Measurements from ENCODE around the gene ZNF14.
A peak's percentile ranks its signal among the peaks of the same experiment; 100 is the strongest.
"Not testable (repeated sequence)": the region's sequence is repeated elsewhere in the genome, so short reads cannot be mapped to it uniquely, and the experiment has no call there.

ZNF14 gene

DNA sequence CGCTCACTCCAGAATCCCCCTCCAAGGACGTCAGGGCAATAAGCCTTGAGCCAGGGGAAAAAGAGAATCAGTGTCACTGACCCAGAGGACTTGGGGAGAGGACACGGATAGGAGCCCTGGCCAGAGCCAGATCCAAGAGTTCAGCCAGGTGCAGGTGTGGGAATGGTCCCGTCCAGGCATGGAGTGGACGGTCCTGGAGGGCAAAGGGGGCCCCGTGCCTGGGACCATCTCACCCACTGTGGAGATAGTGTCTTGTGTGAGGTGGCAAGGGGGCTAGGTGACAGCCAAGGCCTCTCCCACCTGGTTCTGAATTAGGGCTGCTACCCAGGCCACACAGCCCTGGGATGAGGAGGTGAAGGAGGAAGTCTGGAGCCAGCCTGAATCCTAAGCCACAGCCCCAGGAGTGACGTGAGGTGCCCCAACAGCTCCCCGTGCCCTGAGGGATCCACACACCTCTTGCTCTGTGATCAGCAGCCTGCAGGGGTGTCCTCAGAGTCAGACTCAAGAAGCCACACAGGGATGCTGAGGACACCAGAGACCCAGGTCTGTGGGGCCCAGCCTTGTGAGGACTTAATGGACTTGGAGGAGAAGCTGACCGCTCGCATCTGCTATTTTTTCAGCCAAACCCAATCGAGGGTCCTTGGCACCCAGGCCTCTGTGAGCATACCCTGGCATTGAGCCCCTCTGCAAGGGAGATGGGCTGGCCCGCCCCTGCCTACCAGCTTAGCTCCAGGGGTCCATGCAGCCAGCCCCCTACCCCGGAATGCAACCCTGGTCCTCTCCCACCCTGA is 16.4 kb upstream of the ZNF14 start:
- no peak overlapping the region for H3K4me3 Mint-ChIP-seq
- peak overlapping the region; percentile 43 for H3K27ac Mint-ChIP-seq
- H3K36me3 Mint-ChIP-seq = no peaks in the 10 kb centered on the region
- H3K27me3 Mint-ChIP-seq = no peaks in the 10 kb centered on the region
- no peaks in the 10 kb centered on the region for H3K9me3 Mint-ChIP-seq
- H3K4me1 Mint-ChIP-seq = no peaks in the 10 kb centered on the region

DNA sequence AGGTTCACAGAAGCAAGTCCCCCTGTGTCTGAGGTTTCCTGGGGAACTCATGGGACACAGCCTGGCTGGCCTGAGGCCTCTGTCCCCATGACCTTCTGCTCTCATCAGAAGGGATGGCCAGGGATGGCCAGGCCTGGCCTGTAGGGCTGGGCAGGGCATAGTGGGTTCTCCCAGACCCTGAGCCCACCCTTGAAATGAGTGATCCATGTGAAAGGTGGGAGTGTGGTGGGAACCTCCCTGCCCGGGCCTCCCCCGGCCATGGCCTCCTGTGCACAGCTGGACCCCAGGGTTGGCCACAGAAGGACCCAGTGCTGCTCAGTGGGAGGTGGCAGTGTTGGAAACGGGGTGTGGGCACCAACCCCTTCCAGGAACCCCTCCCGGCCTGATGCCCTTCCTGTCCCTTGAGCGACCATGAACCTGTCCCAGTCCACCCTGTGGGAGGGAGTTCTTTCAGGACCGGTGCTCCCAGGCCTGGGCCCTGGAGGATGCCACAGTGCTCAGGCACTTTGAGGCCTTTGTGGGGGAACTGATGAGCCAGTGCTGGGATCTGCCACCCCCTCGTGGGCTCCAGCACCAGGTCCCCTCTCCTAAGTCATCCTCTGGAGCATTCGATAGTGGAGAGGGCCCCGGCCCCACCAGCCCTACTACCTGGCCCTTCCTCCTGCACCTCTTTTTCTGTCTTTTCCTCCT is 15.5 kb upstream of the ZNF14 start:
- Mint-ChIP-seq H3K27ac (no peak overlapping the region), H3K36me3 (no peaks in the 10 kb centered on the region), H3K9me3 (no peaks in the 10 kb centered on the region), H3K4me1 (no peaks in the 10 kb centered on the region), H3K27me3 (no peaks in the 10 kb centered on the region), H3K4me3 (no peak overlapping the region)

DNA sequence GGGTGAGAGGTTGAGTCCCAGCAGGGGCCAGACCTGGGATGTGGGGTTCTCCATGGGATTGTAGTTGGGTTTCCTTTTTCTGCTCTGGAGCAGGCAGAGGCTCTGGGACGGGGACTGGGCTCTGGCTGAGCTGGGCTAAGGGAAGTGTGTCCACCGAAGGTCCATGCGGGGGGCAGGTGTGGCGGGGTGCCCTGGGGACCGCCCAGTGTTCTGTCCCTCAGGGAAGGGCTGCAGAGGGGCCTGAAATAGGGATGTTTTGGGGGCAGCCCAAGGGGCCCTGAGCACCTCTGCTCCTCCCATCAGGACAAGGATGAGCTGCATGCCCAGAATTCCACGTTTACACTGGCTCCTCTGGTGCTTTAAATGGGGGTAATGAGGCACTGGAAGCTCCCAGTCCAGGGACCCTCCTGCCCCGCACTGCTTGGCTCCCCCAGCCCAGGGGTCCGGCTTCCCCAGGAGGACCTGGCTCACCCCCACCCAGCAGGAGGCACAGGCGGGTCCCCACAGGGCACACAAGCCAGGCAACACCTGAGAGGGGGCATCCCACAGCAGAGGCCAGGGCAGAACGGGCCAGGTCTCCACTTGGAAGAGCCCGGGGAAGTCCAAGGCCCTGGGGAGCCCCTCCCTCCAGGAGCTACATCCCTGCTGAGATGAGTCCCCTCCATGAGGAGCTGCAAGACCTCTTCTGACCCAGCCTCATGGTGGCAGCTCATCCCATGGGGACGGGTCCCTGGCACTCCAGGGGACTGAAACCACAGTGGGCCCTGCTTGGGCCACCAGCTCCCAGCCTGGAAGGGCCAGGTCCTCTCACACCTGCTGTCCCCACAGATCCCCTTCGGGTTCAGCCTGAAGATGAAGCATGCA is 14.7 kb upstream of the ZNF14 start:
- Mint-ChIP-seq H3K9me3 (no peaks in the 10 kb centered on the region), H3K27me3 (no peaks in the 10 kb centered on the region), H3K4me3 (no peak overlapping the region), H3K27ac (no peak overlapping the region), H3K4me1 (no peaks in the 10 kb centered on the region), H3K36me3 (no peaks in the 10 kb centered on the region)

DNA sequence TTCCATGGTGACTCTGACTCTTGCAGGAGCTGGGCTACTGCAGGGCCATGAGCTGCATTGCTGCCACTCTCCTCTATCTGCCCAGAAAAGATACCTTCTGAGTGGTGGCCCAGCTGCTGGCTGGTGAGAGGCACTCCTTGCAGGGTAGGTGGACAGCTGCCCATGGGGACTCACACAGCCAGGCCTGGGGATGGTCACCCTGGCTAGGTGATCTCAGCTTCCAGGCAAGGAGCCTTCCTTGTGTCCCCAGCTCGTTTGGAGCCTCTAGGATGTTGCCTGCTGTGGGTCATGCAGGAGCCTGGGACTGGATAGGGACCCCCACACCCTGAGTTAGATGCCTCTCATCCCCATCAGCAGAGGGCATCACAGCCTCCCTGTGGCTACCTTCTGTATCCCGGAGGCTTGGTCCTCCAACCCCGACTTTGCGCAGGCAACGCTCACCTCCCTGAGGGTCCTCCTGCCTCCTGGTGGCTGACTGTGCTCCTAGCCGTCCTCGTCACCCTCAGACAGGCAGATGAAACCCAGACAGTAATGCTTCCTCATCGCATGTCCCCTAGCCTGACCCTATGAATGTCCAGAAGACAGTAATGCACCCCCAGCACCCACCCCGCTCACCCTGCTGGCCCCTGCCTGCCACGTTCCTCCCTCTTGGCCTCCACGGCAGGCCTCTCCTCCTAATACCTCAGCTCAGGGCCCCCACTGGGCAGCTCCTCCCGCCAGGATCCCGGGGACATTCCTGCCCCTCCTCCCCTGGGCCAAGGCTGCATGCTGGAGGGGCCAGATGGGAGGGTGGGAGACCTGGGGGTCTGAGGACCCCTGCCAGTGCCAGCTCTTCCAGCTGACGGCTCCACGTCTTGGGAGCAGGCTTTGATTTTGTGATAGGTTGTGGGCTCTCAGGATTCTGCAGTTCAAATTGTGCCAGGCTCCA is 13.6 kb upstream of the ZNF14 start:
- H3K4me1 Mint-ChIP-seq = no peaks in the 10 kb centered on the region
- no peaks in the 10 kb centered on the region for H3K27me3 Mint-ChIP-seq
- no peak overlapping the region for H3K27ac Mint-ChIP-seq
- H3K4me3 Mint-ChIP-seq = no peak overlapping the region
- no peaks in the 10 kb centered on the region for H3K9me3 Mint-ChIP-seq
- no peaks in the 10 kb centered on the region for H3K36me3 Mint-ChIP-seq

DNA sequence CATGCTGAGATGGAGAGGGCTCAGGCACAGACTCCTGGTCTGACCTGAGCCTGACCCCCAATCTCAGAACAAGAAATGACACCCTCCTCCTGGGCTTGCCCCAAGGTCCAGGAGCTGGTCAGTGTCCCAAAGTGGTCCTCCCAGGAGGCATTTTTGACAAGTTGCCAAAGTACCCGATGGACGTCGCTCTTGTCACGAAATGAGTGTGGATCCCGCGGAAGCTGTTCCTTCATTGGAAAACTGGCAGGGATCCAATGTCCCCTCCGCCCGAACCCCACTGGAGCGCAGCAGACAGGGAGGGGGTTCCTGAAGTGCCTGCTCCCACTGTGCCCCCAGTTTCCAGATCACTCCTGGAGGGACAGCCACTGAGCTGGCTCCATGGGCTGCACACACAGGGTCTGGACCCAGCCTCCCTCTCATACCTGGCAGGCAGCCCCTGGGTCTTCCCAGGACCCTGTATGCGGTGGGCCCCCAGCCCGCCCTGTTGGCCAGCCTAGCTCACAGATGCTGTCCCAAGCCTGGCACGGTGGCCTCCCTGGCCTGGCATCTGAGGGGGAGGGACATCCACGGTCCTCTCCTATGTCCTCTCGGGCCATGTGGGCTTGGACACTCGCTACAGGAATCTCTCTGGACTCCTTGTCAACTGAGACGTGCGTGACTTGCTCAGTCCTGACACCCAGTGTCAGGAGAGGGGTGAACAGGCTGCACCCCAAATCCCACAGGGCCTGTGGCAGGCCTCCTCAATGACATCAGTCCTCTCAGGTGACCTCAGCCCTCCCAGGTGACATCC is 12.8 kb upstream of the ZNF14 start:
- Mint-ChIP-seq H3K4me1 (no peaks in the 10 kb centered on the region), H3K27me3 (no peaks in the 10 kb centered on the region), H3K9me3 (no peaks in the 10 kb centered on the region), H3K27ac (no peak overlapping the region), H3K4me3 (no peak overlapping the region), H3K36me3 (no peaks in the 10 kb centered on the region)

DNA sequence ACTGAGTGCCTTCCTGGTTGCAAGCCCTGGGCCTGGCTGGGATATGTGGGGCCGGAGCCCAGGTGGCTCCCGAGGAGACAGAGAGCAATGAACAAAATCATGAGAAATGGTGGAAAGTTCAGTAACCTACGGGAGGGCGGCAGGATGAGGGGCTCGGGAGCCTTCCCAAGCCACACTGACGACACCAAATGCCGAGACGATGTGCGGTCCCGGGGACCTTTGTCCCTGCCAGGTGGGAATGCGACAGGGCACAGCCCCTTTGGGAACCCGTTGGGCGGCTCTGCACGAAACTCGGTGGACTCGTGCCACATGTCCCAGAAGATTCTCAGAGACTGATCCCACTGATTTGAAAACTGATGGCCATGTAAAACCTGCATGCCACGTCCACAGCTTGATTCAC is 11.7 kb upstream of the ZNF14 start:
- Mint-ChIP-seq H3K9me3 (no peaks in the 10 kb centered on the region), H3K36me3 (no peaks in the 10 kb centered on the region), H3K4me3 (no peak overlapping the region), H3K4me1 (no peaks in the 10 kb centered on the region), H3K27ac (no peak overlapping the region), H3K27me3 (no peaks in the 10 kb centered on the region)

DNA sequence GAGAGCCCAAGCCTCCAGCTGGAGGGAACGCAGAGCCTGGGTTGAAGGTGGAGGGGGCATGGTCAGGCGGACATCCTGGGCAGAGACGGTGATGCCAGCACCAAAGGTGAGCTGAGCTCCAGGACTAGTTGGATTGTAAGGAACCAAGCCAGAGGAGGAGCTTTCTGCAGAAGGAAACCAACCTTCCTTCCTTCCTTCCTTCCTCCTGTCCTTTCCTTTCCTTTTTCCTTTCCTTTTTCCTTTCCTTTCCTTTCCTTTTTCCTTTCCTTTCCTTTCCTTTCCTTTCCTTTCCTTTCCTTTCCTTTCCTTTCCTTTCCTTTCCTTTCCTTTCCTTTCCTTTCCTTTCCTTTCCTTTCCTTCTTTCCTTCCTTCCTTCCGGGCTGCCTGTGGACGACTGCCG is 11.0 kb upstream of the ZNF14 start:
- not testable (repeated sequence) for H3K4me1 Mint-ChIP-seq, H3K27me3 Mint-ChIP-seq, H3K9me3 Mint-ChIP-seq, H3K4me3 Mint-ChIP-seq, H3K36me3 Mint-ChIP-seq, H3K27ac Mint-ChIP-seq

DNA sequence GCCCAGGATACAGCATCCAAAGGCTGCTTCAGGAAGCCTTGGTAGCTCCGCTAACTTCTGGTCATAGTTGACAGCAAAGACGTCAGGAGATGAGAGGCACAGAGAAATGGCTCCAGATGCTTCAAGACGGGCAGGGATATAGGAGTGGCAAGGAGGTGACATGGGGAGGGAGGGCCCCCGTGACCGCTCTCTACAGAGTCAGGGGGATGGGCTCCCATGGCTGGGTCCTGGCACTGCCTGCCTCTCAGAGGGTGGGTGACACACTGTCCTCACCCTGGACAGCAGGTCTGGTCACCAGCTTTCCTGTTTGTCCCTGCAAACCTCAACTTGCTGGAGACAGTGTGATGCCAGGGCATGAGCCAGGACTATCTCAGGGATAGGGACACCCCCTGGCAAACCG is 10.3 kb upstream of the ZNF14 start:
- Mint-ChIP-seq H3K27me3 (no peaks in the 10 kb centered on the region), H3K36me3 (no peaks in the 10 kb centered on the region), H3K27ac (no peak overlapping the region), H3K4me1 (no peaks in the 10 kb centered on the region), H3K9me3 (no peaks in the 10 kb centered on the region), H3K4me3 (no peak overlapping the region)

DNA sequence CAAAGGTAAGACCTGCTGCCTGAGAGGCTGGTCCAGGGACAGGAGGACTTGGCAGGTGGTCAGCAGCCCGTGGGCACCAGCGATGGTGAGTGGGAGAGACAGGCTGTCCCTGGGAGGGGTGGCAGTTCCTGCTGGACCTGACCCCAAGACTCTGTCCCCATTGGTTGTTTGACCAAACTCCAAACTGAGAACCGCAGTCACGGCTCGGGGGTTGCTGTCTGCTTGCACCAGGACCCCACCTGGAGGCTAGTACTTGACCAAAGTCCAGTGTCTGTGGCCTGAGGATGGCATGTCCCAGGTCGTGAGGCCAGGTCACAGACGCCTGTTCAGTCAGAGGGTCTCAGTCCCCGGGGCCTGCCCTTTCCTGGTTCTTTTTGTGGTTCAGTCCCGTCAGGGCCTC is 9.9 kb upstream of the ZNF14 start:
- no peak overlapping the region for H3K4me3 Mint-ChIP-seq
- H3K36me3 Mint-ChIP-seq = no peaks in the 10 kb centered on the region
- no peaks in the 10 kb centered on the region for H3K4me1 Mint-ChIP-seq
- H3K27me3 Mint-ChIP-seq = no peaks in the 10 kb centered on the region
- H3K27ac Mint-ChIP-seq = no peak overlapping the region
- no peaks in the 10 kb centered on the region for H3K9me3 Mint-ChIP-seq

DNA sequence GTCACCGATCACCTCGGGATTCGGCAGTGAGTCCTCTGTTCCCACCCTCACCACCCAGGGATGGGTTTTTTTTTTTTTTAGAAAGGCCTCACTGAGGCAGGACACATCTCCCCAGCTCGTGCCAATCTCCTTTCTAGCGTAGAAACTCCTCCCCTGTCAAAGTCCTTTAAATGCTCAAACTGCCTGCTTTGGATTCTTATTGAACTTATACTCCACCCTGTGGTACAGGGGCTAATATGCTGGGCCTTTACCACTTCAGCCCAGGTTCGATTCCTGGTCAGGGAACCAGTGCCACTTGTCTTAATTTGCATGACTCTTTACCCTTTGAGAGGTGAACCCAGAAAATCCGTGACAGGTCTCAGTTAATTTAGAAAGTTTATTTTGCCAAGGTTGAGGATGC is 8.3 kb upstream of the ZNF14 start:
- Mint-ChIP-seq H3K4me3 (no peak overlapping the region), H3K27me3 (no peaks in the 10 kb centered on the region), H3K9me3 (no peaks in the 10 kb centered on the region), H3K27ac (no peak overlapping the region), H3K36me3 (no peaks in the 10 kb centered on the region), H3K4me1 (no peaks in the 10 kb centered on the region)

DNA sequence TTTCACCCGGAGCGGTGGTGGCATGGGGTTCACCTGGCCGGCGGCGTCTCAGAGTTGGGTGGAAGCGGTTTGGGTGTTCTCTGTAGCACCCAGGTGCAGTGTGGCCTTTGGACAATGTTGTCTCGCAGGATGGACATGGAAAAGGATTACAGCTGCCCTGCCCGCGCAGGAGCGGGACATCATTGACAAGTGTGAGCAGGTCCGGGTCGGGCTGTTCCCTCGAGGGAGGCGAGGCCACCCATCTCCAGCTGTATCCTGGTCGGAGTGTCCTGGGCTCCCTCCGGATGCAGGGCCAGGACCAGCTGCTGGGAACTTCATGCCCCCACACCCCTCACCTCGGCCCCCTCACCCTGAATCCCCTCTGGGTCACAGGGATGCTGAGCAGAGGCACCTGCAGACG is 7.8 kb upstream of the ZNF14 start:
- Mint-ChIP-seq H3K4me1 (no peaks in the 10 kb centered on the region), H3K27ac (no peak overlapping the region), H3K27me3 (no peaks in the 10 kb centered on the region), H3K9me3 (no peaks in the 10 kb centered on the region), H3K4me3 (no peak overlapping the region), H3K36me3 (no peaks in the 10 kb centered on the region)

DNA sequence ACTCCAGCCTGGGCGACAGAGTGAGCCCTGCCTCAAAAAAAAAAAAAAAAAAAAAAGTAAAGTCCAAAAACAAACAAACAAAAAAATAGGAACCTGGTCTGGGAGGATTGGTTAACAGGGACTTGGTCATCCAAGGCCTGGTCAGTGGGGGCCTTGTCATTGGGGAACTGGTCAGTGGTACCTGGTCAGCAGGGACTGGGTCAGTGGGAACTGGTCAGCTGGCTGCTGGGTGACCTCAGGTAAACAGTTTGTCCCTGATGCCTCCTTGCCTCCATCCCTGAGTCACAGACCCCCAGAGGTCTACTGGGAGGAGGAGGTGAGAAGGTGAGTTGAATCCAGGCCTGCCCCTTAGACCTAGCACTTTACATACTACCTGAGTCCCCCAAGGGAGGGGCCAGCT is 5.7 kb upstream of the ZNF14 start:
- Mint-ChIP-seq H3K36me3 (no peaks in the 10 kb centered on the region), H3K27ac (no peak overlapping the region), H3K4me3 (no peak overlapping the region), H3K9me3 (no peaks in the 10 kb centered on the region), H3K4me1 (no peaks in the 10 kb centered on the region), H3K27me3 (no peaks in the 10 kb centered on the region)

DNA sequence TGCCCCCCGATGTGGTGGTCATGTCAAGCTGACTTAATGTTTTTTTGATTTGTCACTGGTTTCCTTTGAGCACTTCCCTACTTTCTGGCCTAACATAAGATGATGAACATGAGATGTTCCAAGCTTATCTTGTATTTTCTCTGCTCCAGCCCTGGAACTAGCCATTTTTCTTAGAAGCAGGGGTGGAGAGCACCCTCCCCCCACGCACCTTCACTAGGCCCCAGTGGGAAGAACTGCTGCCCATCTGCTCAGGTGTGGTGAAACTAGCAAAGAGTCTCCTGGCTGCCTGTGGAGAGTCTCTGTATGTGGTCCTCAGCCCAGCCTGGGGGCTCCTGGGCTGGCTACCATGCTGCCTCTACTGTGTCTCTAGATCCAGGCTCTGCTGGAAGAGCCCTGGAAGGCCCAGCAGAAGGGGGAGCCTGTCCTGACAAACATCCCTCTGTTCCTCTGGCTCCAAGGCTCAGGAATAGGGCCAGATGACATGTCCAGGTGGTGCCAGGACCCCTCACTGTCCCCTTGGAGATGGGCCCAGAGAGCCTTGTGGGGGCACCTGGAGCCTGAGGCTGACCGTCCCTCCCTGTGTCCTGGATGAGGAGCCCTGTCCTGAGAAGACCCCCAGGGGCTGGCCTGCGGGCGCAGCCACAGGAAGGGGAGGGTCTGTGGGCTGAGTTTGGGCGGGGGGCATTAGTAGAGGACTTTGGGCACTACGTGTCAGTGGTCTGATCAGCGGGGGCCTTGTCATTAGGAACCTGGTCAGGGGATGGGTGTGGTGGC is 4.8 kb upstream of the ZNF14 start:
- H3K36me3 Mint-ChIP-seq = peaks cover 4% of the 10 kb centered on the region
- no peaks in the 10 kb centered on the region for H3K27me3 Mint-ChIP-seq
- no peak overlapping the region for H3K27ac Mint-ChIP-seq
- no peak overlapping the region for H3K4me3 Mint-ChIP-seq
- peaks cover 5% of the 10 kb centered on the region for H3K4me1 Mint-ChIP-seq
- no peaks in the 10 kb centered on the region for H3K9me3 Mint-ChIP-seq

DNA sequence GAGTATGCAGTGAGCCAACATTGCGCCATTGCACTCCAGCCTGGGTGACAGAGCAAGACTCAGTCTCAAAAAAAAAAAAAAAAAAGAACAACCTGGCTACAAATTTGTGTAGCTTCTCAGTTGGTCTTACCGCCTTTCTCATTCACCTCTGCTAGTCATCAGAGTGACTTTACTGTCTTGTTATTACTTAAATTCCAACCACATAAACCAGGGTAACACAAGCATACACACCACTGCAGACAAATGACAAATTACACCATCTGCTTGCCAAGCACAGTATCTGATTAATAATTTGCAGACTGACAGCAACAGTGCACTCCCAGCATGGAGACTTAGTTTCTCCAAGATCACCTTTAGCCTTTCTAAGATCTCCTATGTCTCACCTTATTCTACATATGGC is 11.0 kb downstream of the ZNF14 start:
- H3K4me1 Mint-ChIP-seq = peaks cover 19% of the 10 kb centered on the region
- H3K4me3 Mint-ChIP-seq = no peak overlapping the region
- H3K27ac Mint-ChIP-seq = no peak overlapping the region
- H3K27me3 Mint-ChIP-seq = no peaks in the 10 kb centered on the region
- peaks cover 18% of the 10 kb centered on the region for H3K9me3 Mint-ChIP-seq
- peaks cover 49% of the 10 kb centered on the region for H3K36me3 Mint-ChIP-seq
